ENCODE data around the gene LRRC4B. TPM values are rescaled to one million over a fixed set of nuclear protein-coding genes. Genes with fewer than 3 reads are reported as not detected.

The LRRC4B gene
- total and polyA plus RNA-seq, 9 donors: 0.12 to 7.9 (median 2.5) TPM

GRCh38 chr19:50519006-50519575 lies 49.1 kb downstream of the LRRC4B start:
- WGBS, 3 donors: 96 to 97% (median 97%) methylated on average over 34 to 40 of the region's 40 CpGs

GRCh38 chr19:50518091-50519005 lies 49.9 kb downstream of the LRRC4B start:
- intact Hi-C loops (cut with DNase I): loop anchor here in 1 of 4 donors (10.0 kb wide), 1 partner anchor 276 kb away; the partner anchor contains the start of gene ACP4
- Histone ChIP-seq H3K9me3 (no peaks in the 10 kb centered on the region), H3K4me3 (no peak overlapping the region), H3K36me3 (no peaks in the 10 kb centered on the region), H3K4me1 (ENCODE audit: insufficient read depth) (no peaks in the 10 kb centered on the region), H3K27ac (no peak overlapping the region), H3K27me3 (no peaks in the 10 kb centered on the region)
- no peak for TF ChIP-seq EP300 (IDR thresholded peaks at IDR 0.05)
- TF ChIP-seq POLR2A (IDR thresholded peaks at IDR 0.05): no peak
- TF ChIP-seq CTCF (IDR thresholded peaks at IDR 0.05): no peak
- 95% methylated on average over 85 to 87 of the region's 87 CpGs for WGBS, 3 donors
- no peak for DNase-seq

More at GRCh38 chr19:50519006-50519575, 49.1 kb downstream of the LRRC4B start:
- Histone ChIP-seq H3K4me1 (ENCODE audit: insufficient read depth) (no peaks in the 10 kb centered on the region), H3K4me3 (no peak overlapping the region), H3K27ac (no peak overlapping the region), H3K27me3 (no peaks in the 10 kb centered on the region), H3K9me3 (no peaks in the 10 kb centered on the region), H3K36me3 (no peaks in the 10 kb centered on the region)
- DNase-seq: no peak
- intact Hi-C loops (cut with DNase I): loop anchor here in 1 of 4 donors (10.0 kb wide), 1 partner anchor 276 kb away; the partner anchor contains the start of gene ACP4
- TF ChIP-seq POLR2A (IDR thresholded peaks at IDR 0.05): no peak
- no peak for TF ChIP-seq EP300 (IDR thresholded peaks at IDR 0.05)
- no peak for TF ChIP-seq CTCF (IDR thresholded peaks at IDR 0.05)

- no peak for DNase-seq
- Histone ChIP-seq H3K4me1 (ENCODE audit: insufficient read depth) (no peaks in the 10 kb centered on the region), H3K27me3 (no peaks in the 10 kb centered on the region), H3K4me3 (no peak overlapping the region), H3K9me3 (no peaks in the 10 kb centered on the region), H3K36me3 (no peaks in the 10 kb centered on the region), H3K27ac (no peak overlapping the region)
- intact Hi-C loops (cut with DNase I): loop anchor here in 1 of 4 donors (10.0 kb wide), 1 partner anchor 277 kb away; the partner anchor contains the start of gene ACP4
- WGBS, 3 donors: 94 to 95% (median 95%) methylated on average over 36 to 37 of the region's 37 CpGs
- no peak for TF ChIP-seq EP300 (IDR thresholded peaks at IDR 0.05)
- no peak for TF ChIP-seq POLR2A (IDR thresholded peaks at IDR 0.05)
- no peak for TF ChIP-seq CTCF (IDR thresholded peaks at IDR 0.05)
These were observed 50.5 kb downstream of the LRRC4B start for GRCh38 chr19:50517704-50518075.

GRCh38 chr19:50516964-50517703 lies 51.1 kb downstream of the LRRC4B start:
- DNase-seq: no peak
- Histone ChIP-seq H3K27ac (no peak overlapping the region), H3K27me3 (no peaks in the 10 kb centered on the region), H3K9me3 (no peaks in the 10 kb centered on the region), H3K4me3 (no peak overlapping the region), H3K4me1 (ENCODE audit: insufficient read depth) (no peaks in the 10 kb centered on the region), H3K36me3 (no peaks in the 10 kb centered on the region)
- TF ChIP-seq CTCF (IDR thresholded peaks at IDR 0.05) (no peak), EP300 (IDR thresholded peaks at IDR 0.05) (no peak), POLR2A (IDR thresholded peaks at IDR 0.05) (no peak)
- intact Hi-C loops (cut with DNase I): loop anchor here in 1 of 4 donors (10.0 kb wide), 1 partner anchor 278 kb away; the partner anchor contains the start of gene ACP4
- 82 to 83% (median 82%) methylated on average over 53 of the region's 53 CpGs for WGBS, 3 donors
